Panc1 (cell line): Measurements from ENCODE around the gene VAMP8. TPM values are rescaled to one million over a fixed set of nuclear protein-coding genes. Genes with fewer than 3 reads are reported as not detected.
A peak's percentile ranks its signal among the peaks of the same experiment; 100 is the strongest.

Experiments used
- ATAC-seq: fragments of 200-7000 bp; cut with Tn5 transposase; 2 replicates; pipeline ENCODE4 v1.9.1; 2020; ENCODE audit warnings: mild to moderate bottlenecking, moderate library complexity
- BruUV-seq: library from RNA; stranded (reverse); fragments of 400-500 nt; replicated peaks from 2 replicates; lab custom pipeline; 2021; lab: Mats Ljungman, UMichigan
- CTCF ChIA-PET: fragments of 300-600 bp; sonication (Branson Sonifier 250); formaldehyde crosslinking; loops from one replicate; lab custom pipeline; 2022; ENCODE audit warnings: antibody characterized with exemption; lab: Charles Lee
- POLR2A ChIA-PET: fragments of 300-600 bp; sonication (Branson Sonifier 250); formaldehyde crosslinking; loops from one replicate; lab custom pipeline; 2022; ENCODE audit warnings: antibody characterized with exemption; lab: Charles Lee
- DNase-seq: peaks from one replicate; pipeline ENCODE4 v3.0.0-alpha.2; 2010; ENCODE audit warnings: low read depth, low spot score
- H3K27ac ChIP-seq: 2 replicates; pipeline ENCODE4 v1.5.1; 2011; ENCODE audit warnings: mild to moderate bottlenecking, low read length, inconsistent platforms
- H3K27me3 ChIP-seq: fragments of 200-500 bp; sonication (Bioruptor generic); 2 replicates; pipeline ENCODE4 v1.6.0; 2014; ENCODE audit warnings: low read length, inconsistent platforms; ENCODE audit not compliant: control insufficient read depth, insufficient read depth
- H3K36me3 ChIP-seq: fragments of 200-500 bp; sonication (Bioruptor generic); 2 replicates; pipeline ENCODE4 v1.5.1; 2014; ENCODE audit warnings: inconsistent platforms, mild to moderate bottlenecking, low read length, moderate library complexity; ENCODE audit not compliant: control insufficient read depth, insufficient read depth
- H3K4me1 ChIP-seq: 2 replicates; pipeline ENCODE4 v1.5.1; 2011; ENCODE audit warnings: inconsistent platforms, mild to moderate bottlenecking, low read length, moderate library complexity; ENCODE audit not compliant: control insufficient read depth, insufficient read depth
- H3K4me3 ChIP-seq, 2 experiments: 2 replicates each; pipeline ENCODE4 v1.5.1; 2011 to 2012; ENCODE audit warnings: low read depth in 2 of 2, low read length in 2 of 2, mild to moderate bottlenecking in 2 of 2, inconsistent platforms in 1 of 2, moderate library complexity in 1 of 2
- H3K9me3 ChIP-seq: fragments of 200-500 bp; sonication (Bioruptor generic); 2 replicates; pipeline ENCODE4 v1.5.1; 2014; ENCODE audit warnings: low read depth, mild to moderate bottlenecking, inconsistent platforms, low read length, moderate library complexity; ENCODE audit not compliant: control insufficient read depth, insufficient read depth
- POLR2AphosphoS5 ChIP-seq: IDR thresholded peaks from 2 replicates; pipeline ENCODE4 v1.6.1; 2012; ENCODE audit warnings: mild to moderate bottlenecking, low read depth, low read length, moderate library complexity
- REST ChIP-seq, 2 experiments: IDR thresholded peaks; 2 replicates each; pipeline ENCODE4 v1.6.1; 2011 to 2012; ENCODE audit warnings: low read depth in 2 of 2, control low read depth in 1 of 2, low read length in 1 of 2, mild to moderate bottlenecking in 1 of 2, moderate library complexity in 1 of 2; ENCODE audit not compliant: insufficient read depth in 1 of 2
- SIN3A ChIP-seq: IDR thresholded peaks from 2 replicates; pipeline ENCODE4 v1.6.1; 2012; ENCODE audit warnings: low read depth, mild to moderate bottlenecking, low read length, moderate library complexity, borderline replicate concordance; ENCODE audit not compliant: insufficient read depth
- TCF7L2 ChIP-seq: IDR thresholded peaks from 2 replicates; pipeline ENCODE4 v1.6.1; 2011; ENCODE audit warnings: mild to moderate bottlenecking, low read depth, low read length, inconsistent platforms
- in situ Hi-C: cut with HindIII; loops from 2 replicates; pipeline ENCODE4 v1.10.0; 2016; ENCODE audit warnings: low sequenced_read_pairs, low pct_unique_long_range_greater_than_20kb
- intact Hi-C: fragments of 100-400 bp; cut with micrococcal nuclease; formaldehyde crosslinking; loops from one replicate; pipeline ENCODE4 v1.10.0; 2022; ENCODE audit not compliant: unreplicated experiment
- total RNA-seq: library from RNA; stranded (reverse); gene quantifications from one replicate; pipeline ENCODE4 v1.2.1, GENCODE V29; 2021; ENCODE audit not compliant: unreplicated experiment
- TF ChIP-seq, protein P1 (sequence below): fragments of 450-650 bp; IDR thresholded peaks from 2 replicates; pipeline ENCODE4 v1.5.1; 2017; ENCODE audit warnings: mild to moderate bottlenecking

Gene VAMP8
- total RNA-seq, 1 experiment from 2014 or later: 93.2 TPM

GRCh38 chr2:85551698-85552678 is 25.4 kb upstream of the VAMP8 start:
- BruUV-seq: no TSS peak
- peaks cover 11% of the 10 kb centered on the region for H3K36me3 ChIP-seq
- peaks cover 50% of the 10 kb centered on the region for H3K4me1 ChIP-seq
- ChIA-PET POLR2A (interaction anchor here (0.6 to 0.7 kb wide), 2 partner anchors 36 to 132 kb away, joined by 3 read pairs; no protein-coding TSS in a partner anchor), CTCF (interaction anchor here (0.5 to 2.7 kb wide), 5 partner anchors 14 to 253 kb away, joined by 4 to 13 read pairs (median 5); partner anchors contain the start of gene SH2D6)
- DNase-seq (no peak), ATAC-seq (peak; percentile 55)
- H3K27ac ChIP-seq: peak overlapping the region; percentile 100
- TF ChIP-seq, protein P1, sequence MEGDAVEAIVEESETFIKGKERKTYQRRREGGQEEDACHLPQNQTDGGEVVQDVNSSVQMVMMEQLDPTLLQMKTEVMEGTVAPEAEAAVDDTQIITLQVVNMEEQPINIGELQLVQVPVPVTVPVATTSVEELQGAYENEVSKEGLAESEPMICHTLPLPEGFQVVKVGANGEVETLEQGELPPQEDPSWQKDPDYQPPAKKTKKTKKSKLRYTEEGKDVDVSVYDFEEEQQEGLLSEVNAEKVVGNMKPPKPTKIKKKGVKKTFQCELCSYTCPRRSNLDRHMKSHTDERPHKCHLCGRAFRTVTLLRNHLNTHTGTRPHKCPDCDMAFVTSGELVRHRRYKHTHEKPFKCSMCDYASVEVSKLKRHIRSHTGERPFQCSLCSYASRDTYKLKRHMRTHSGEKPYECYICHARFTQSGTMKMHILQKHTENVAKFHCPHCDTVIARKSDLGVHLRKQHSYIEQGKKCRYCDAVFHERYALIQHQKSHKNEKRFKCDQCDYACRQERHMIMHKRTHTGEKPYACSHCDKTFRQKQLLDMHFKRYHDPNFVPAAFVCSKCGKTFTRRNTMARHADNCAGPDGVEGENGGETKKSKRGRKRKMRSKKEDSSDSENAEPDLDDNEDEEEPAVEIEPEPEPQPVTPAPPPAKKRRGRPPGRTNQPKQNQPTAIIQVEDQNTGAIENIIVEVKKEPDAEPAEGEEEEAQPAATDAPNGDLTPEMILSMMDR: peak; percentile 90
- no peak for TF ChIP-seq SIN3A
- peak; percentile 61 for TF ChIP-seq POLR2AphosphoS5
- TF ChIP-seq TCF7L2: no peak
- TF ChIP-seq REST (IDR thresholded peaks at IDR 0.05; ENCODE audit: insufficient read depth in 1 of 2, low read depth in 2 of 2, low read length in 1 of 2): no peak
- H3K4me3 ChIP-seq: no peak overlapping the region
- no peaks in the 10 kb centered on the region for H3K27me3 ChIP-seq
- H3K9me3 ChIP-seq: no peaks in the 10 kb centered on the region
- in situ Hi-C loops (no loop called here), intact Hi-C loops (loop anchor here (1.0 kb wide), 2 partner anchors 131 to 161 kb away; no protein-coding TSS in a partner anchor)

DNA sequence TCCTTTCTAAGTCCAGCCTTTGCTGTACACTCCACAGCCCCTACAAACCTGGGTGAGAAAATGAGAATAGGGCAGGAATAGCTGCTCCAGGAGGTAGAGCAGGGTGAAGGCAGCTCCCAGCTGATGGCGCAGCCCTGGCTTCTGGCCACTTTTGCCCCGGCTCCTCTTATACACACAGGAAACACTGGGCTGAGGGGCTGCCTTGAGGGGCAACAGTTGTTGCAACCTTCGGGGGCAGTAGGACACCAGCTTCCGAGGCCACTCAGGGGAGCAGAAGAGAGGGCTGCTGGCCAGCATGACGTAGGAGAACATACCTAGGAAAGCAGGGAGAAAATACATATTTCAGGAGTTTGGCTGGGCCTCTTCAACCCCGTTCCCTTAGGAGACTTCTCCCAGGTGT is 24.2 kb upstream of the VAMP8 start:
- no peak for DNase-seq
- intact Hi-C loops (no loop called here), in situ Hi-C loops (no loop called here)
- no TSS peak for BruUV-seq
- Histone ChIP-seq H3K4me3 (no peak overlapping the region), H3K27me3 (no peaks in the 10 kb centered on the region), H3K36me3 (peaks cover 11% of the 10 kb centered on the region), H3K27ac (no peak overlapping the region; the same call in 1 of the 2 replicates), H3K4me1 (peaks cover 38% of the 10 kb centered on the region), H3K9me3 (no peaks in the 10 kb centered on the region)
- ATAC-seq: no peak
- TF ChIP-seq SIN3A: no peak
- TF ChIP-seq TCF7L2: no peak
- no peak for TF ChIP-seq POLR2AphosphoS5
- TF ChIP-seq REST (IDR thresholded peaks at IDR 0.05; ENCODE audit: insufficient read depth in 1 of 2, low read depth in 2 of 2, low read length in 1 of 2): no peak
- TF ChIP-seq, protein P1: no peak
- ChIA-PET POLR2A (interaction anchor here (0.6 kb wide), 1 partner anchor 34 kb away, joined by 3 read pairs; no protein-coding TSS in a partner anchor), CTCF (interaction anchor here (1.0 to 2.7 kb wide), 3 partner anchors 134 to 254 kb away, joined by 4 to 13 read pairs (median 6); partner anchors contain the start of gene SH2D6)
